Adrenal gland (tissue), 5 donors: ENCODE measurements around the gene PFKFB2.

Source experiments
- POLR2A ChIP-seq, 2 donors: fragments of 450-650 bp; IDR thresholded peaks; one replicate each; pipeline ENCODE4 v1.6.1; 2017; ENCODE audit warnings: antibody characterized with exemption in 2 of 2, mild to moderate bottlenecking in 2 of 2, moderate library complexity in 1 of 2
- TF ChIP-seq, protein P1 (sequence below), 6 experiments: fragments of 450-650 bp in 4 of 6; fragments of 200-600 bp in 2 of 6; sonication (generic) in 1 of 6; IDR thresholded peaks; 1 replicate in 5 of 6; 2 replicates in 1 of 6; pipeline versions ENCODE4 v1.5.1 to v1.8.0; 2016 to 2021; ENCODE audit warnings: antibody characterized with exemption in 6 of 6, mild to moderate bottlenecking in 2 of 6, moderate library complexity in 1 of 6
- donor health status: DM: no; HTN: no; CAD: no.

DNA sequence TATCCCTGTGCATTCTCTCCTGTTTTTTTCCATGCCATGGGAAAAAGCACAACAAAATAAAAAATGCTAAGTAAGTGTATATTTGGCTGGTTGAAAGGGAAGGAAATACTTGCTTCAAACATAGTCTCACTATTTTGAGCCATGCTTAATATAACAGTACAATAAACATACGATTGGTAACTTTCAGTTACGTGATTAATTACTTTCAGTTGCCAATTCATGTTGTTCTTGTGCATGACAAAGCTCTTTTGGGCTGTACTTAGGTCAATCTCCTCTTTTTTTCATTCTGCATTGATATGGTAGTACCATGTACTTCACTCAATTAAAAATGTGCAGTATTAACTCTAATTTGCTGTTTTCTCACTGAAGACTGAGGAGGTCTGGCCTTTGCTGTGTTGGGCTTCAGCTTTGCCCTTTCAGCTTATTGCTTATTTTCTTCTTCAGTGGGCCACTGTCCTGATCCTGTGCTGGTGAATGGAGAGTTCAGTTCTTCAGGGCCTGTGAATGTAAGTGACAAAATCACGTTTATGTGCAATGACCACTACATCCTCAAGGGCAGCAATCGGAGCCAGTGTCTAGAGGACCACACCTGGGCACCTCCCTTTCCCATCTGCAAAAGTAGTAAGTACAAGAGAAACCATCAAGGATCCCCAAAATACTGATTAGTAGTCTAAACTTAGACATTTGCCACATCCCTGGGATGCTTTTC is 38.3 kb downstream of the PFKFB2 start:
- TF ChIP-seq POLR2A (IDR thresholded peaks at IDR 0.05), result no peak
- TF ChIP-seq, protein P1, sequence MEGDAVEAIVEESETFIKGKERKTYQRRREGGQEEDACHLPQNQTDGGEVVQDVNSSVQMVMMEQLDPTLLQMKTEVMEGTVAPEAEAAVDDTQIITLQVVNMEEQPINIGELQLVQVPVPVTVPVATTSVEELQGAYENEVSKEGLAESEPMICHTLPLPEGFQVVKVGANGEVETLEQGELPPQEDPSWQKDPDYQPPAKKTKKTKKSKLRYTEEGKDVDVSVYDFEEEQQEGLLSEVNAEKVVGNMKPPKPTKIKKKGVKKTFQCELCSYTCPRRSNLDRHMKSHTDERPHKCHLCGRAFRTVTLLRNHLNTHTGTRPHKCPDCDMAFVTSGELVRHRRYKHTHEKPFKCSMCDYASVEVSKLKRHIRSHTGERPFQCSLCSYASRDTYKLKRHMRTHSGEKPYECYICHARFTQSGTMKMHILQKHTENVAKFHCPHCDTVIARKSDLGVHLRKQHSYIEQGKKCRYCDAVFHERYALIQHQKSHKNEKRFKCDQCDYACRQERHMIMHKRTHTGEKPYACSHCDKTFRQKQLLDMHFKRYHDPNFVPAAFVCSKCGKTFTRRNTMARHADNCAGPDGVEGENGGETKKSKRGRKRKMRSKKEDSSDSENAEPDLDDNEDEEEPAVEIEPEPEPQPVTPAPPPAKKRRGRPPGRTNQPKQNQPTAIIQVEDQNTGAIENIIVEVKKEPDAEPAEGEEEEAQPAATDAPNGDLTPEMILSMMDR (IDR thresholded peaks at IDR 0.05), result no peak
